AG09309 (cell line): ENCODE results near the gene RNF166.

ENCODE experiments used
- DNase-seq: peaks from one replicate; pipeline ENCODE4 v3.0.0-alpha.2; 2010; ENCODE audit warnings: low read depth
- H3K4me3 ChIP-seq: 2 replicates; pipeline ENCODE4 v1.5.1; 2011; ENCODE audit warnings: mild to moderate bottlenecking, low read depth, low read length, moderate library complexity; ENCODE audit not compliant: control insufficient read depth
- TF ChIP-seq, protein P1 (sequence below): IDR thresholded peaks from 2 replicates; pipeline ENCODE4 v1.5.1; 2011; ENCODE audit warnings: mild to moderate bottlenecking, low read depth, low read length, inconsistent platforms; ENCODE audit not compliant: insufficient read depth, control insufficient read depth; ENCODE audit errors: missing control alignments

Gene RNF166

DNA sequence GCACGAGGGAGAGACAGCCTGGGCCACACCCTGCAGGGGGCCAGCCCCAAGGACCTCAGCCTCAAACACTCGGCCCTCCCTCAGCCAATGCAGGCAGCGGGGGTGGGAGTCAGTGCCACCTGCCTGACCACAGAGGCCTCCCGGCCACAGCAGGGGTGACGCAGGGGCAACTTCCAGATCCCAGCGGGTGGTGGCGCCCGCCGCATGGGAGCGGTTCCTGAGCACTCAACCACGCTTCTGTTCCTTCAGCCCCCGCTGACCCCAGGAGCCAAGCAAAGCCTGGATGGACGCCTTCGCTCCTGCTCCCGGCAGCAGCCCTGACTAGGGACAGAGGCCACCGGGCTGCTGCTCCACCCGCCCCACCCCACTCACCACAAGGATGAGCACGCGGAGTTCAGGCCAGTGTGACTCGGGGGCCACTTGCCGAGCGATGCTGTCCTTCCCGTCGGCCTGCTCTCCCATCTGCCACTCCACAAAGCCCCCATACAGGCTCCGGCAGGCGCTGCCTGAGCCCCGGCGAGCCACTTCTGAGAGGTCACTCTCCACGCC lies 50.4 kb downstream of the RNF166 start:
- H3K4me3 ChIP-seq, result no peak overlapping the region
- TF ChIP-seq, protein P1, sequence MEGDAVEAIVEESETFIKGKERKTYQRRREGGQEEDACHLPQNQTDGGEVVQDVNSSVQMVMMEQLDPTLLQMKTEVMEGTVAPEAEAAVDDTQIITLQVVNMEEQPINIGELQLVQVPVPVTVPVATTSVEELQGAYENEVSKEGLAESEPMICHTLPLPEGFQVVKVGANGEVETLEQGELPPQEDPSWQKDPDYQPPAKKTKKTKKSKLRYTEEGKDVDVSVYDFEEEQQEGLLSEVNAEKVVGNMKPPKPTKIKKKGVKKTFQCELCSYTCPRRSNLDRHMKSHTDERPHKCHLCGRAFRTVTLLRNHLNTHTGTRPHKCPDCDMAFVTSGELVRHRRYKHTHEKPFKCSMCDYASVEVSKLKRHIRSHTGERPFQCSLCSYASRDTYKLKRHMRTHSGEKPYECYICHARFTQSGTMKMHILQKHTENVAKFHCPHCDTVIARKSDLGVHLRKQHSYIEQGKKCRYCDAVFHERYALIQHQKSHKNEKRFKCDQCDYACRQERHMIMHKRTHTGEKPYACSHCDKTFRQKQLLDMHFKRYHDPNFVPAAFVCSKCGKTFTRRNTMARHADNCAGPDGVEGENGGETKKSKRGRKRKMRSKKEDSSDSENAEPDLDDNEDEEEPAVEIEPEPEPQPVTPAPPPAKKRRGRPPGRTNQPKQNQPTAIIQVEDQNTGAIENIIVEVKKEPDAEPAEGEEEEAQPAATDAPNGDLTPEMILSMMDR, result no peak
- no peak for DNase-seq

DNA sequence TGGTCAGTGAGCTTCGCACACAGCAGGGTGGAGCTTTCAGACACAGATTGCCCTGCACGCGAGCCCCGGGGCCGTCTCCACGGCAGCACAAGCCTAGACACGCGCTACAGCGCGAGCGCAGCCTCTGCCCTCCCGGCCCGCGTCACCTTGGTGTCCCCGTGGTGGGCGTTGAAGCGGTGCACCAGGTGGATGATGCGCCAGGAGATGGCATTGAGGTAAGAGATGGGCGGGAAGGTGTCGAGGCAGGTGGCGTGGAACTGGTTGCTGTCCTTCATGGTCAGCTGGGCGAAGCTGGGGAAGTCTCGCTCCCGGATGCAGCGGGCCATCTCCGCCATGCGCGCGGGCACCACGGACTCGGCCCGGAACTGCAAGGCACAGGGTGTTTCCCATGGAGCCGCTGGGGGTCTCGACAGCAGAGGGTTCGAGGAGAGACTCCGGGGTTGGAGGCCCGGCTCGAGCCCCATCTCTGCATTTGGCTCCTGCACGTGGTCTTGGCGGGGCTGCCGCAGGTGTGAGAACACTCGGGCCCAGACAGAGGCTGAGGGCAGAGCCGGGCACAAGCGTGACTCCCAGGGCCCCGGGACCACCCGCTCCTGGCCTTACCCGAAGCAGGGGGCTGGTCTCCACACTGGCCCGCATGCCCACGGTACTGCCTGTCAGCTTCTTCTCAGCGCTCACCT lies 51.0 kb downstream of the RNF166 start:
- DNase-seq, result no peak
- H3K4me3 ChIP-seq, result no peak overlapping the region
- TF ChIP-seq, protein P1, result no peak

DNA sequence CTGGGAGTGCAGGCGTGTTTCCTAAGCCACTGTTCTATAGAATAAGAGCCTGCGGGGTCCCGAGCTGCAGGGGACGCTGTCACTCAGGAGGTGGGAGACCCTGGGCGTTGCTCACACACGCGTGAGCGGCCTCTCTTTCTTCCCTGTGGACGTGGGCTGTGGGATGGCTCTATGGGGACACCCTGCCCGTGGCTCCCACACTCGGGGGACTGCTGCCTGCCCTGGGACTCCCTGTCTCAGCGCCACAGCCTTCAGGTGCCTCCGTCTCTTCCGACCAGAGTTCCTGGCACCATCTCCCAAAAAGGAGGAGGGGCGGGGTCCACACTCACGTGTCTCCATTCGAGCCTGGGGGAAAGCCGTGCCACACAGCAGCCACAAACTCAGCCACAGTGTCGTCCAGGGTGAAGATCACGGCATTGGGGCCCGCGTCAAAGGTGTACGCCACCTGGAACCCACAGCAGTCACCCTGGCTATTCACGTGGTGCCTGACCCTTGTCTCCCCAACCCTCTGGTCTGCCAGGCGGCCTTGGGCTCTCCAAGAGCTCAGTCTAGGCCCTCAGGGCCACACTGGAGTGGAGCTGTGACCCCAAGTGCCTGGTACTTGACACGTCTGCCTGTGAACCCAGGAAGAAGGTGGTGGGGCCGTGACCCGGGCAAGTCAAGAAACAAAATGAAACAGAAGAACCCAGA lies 51.7 kb downstream of the RNF166 start:
- TF ChIP-seq, protein P1, result no peak
- no peak overlapping the region for H3K4me3 ChIP-seq
- no peak for DNase-seq

DNA sequence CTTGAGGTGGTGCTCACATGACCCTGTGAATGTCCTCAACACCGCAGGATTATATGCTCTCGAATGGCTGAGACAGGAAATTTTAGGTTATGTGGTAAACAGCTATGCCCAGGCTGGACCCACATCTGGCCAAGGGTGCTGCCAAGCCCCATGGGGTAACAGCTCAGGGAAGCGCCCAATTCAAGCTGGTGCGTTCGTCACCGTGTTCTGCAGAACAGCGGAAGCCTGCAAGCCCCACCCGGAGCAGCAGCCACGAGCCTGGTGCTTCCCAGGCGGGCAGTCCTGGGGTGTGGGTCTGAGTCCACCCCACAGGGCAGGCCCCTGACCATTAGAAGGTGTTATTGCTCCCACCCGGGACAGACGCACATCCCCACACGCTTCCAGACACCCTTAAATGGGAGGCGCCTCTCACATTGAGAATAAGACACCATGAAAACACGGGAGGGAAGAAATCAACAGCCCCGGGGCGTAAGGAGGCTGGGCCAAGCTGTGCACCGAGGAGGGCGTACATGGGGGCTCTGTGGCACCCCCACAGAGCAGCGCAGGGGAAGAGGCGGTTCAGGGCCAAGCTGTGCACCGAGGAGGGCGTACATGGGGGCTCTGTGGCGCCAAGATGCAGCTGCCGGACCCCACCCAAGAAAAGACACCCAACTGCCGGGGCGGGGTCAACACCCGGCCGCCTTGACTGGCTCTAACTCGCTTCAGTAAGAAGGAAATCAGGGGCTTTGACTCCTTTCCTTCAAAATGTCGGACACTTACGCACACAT lies 52.4 kb downstream of the RNF166 start:
- no peak for DNase-seq
- TF ChIP-seq, protein P1, result no peak
- no peak overlapping the region for H3K4me3 ChIP-seq

DNA sequence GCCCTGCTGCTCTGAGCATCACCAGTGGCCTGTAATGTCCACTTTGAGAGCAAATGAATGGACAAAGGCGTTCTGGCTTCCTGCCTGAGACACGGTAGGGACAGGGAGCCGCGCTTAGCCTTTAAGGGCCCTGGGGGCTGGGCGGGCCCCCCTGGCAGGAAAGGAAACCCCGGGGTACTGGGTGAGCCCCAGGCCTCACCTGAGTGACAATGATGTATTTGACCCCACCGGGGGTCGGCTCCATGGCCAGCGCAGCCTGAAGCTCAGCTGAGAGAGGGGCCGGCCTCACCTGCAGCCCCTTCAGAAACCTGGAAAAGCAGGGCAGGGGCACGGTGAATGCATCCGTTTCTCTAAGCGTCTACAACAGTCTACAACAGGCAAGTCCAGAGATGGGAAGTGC lies 53.1 kb downstream of the RNF166 start:
- H3K4me3 ChIP-seq, result no peak overlapping the region
- no peak for DNase-seq
- TF ChIP-seq, protein P1, result no peak

DNA sequence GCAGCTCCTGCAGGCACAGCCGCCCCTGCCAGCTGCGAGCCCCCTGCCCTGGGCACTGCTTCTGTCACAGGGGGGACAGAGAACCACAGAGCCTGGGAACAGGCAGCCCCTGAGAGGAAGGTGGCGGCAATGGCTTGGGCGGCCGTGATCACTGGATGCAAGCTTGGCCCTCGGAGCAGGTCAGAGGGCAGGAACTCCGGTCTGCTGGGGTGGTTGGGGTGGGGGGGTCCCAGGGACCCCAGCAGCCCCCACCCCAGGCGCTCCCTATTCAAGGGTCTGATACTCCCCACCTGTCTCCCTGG lies 53.5 kb downstream of the RNF166 start:
- no peak for DNase-seq
- no peak overlapping the region for H3K4me3 ChIP-seq
- TF ChIP-seq, protein P1, result no peak
